Left renal pelvis (tissue), 4 donors: ENCODE data around the gene EMP3. TPM values are rescaled to one million over a fixed set of nuclear protein-coding genes. Genes with fewer than 3 reads are reported as not detected.
"Not testable (repeated sequence)": the region's sequence is repeated elsewhere in the genome, so short reads cannot be mapped to it uniquely, and the experiment has no call there.

Experiments used
- DNase-seq, 4 donors: peaks; one replicate each; pipeline ENCODE4 v3.0.0-alpha.2; 2013; ENCODE audit warnings: low read depth in 4 of 4, low spot score in 3 of 4
- polyA plus RNA-seq, 4 donors: library from polyadenylated mRNA; unstranded; fragments of 120-200 nt; gene quantifications; one replicate each; pipeline ENCODE4 v1.2.1, GENCODE V29; 2013; ENCODE audit not compliant: insufficient read length in 4 of 4

The EMP3 gene
- polyA plus RNA-seq, 4 donors, result 68.5 to 190 (median 82.6) TPM

DNA sequence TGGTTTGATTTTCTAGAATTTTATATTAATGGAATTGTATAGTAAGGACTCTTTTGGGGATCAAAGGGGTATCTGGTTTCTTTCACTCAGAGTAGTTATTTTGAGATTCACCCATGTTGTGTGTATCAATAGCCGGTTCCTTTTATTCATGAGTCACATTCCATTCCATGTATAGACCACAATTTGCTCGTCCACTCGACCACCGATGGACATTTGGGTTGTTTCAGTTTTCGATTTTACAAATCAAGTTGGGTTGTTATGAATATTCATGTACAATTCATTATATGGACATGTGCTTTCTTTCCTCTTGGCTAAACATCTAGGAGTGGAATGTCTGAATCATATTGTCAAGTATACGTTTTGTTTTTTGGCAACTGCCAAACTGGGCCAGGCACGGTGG is 9.6 kb upstream of the EMP3 start:
- no peak for DNase-seq

DNA sequence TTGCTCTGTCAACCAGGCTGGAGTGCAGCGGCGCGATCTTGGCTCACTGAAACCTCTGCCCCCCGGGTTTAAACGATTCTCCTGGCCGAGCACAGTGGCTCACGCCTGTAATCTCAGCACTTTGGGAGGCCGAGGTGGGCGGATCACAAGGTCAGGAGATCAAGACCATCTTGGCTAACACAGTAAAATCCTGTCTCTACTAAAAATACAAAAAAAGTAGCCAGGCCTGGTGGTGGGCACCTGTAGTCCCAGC is 7.7 kb upstream of the EMP3 start:
- not testable (repeated sequence) for DNase-seq

DNA sequence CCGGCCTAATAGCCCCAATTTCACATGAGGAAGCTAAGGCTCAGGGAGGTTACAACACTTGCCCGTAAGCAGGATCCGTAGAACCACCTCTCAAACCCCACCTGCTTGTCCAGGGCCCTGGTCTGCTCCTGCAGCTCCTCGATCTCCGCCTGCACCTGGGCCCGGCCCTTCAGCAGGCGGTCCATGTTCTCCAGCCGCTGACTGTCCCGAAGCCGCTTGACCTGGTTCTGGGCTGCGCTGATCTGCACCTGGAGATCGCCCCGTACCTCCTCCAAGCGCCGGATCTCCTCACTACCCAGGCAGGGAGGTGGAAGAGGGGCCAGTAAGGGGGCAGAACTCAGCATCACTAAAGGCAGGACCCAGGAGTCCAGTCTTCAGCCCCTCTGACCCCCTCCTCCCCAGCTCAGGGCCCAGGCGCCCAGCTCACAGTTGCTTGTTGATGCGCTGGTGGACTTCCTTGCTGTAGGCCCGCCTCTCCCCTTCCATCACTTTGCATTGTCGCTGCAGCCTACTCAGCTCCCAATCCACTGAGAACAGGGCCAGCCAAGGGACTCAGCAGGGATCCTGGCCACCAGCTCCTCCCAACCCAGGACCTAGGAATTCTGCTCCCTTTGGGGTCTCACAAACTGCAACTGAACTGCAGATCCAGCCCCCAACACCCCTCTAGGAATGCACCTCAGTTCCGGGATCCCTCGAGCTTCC is 6.9 kb upstream of the EMP3 start:
- no peak for DNase-seq

DNA sequence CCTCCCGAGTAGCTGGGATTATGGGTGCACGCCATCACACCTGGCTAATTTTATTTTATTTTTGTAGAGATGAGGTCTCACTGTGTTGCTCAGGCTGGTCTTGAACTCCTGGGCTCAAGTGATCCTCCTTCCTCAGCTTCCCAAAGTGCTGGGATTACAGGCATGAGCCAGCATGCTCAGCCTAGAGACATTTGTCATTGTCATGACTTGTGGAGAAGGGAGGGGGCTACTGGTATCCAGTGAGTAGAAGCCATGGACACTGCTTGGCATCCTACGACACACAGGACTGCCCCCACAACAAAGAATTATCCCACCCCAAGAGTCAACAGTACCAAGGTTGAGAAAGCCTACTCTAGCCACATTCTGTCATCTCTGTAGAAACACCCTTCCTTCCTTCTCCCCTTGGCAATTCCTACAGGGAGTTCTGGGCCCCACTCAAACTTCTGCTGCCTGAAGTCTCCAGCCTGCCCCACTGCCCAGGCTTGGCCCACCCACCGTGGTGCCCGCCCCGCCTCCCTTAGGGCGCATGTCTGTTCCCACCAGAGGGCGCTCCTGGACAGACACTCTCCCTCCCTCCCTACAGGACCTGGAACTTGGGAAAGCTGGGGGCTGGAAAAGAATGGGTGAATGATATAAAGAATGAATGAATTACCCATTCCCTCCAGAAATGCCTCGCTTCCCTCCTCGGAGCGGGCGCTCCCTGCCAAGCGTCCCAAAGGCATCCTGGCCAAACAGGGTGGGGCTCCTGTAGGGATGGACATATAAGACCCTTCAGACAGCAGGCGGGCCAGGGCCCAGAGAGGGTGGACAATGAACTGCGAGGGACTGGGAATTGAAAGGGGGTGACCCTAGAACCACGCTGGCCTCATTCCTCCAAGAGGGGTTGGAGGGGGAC is 5.5 kb upstream of the EMP3 start:
- DNase-seq, result no peak

DNA sequence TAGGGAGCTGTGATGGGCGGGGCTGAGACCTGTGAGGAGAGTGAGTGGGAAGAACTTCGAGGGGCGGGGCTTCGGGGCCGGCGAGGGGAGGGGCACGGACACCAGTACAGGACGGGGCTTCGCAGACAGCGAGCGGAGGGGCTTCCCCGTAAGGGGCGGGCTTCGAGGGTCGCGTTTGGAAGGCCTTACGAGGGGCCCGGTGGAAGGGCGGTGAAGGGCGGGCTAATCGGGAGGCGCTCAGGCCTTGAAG is 4.1 kb upstream of the EMP3 start:
- peak in 3 of 4 donors; percentile 78 to 87 (median 86) for DNase-seq

DNA sequence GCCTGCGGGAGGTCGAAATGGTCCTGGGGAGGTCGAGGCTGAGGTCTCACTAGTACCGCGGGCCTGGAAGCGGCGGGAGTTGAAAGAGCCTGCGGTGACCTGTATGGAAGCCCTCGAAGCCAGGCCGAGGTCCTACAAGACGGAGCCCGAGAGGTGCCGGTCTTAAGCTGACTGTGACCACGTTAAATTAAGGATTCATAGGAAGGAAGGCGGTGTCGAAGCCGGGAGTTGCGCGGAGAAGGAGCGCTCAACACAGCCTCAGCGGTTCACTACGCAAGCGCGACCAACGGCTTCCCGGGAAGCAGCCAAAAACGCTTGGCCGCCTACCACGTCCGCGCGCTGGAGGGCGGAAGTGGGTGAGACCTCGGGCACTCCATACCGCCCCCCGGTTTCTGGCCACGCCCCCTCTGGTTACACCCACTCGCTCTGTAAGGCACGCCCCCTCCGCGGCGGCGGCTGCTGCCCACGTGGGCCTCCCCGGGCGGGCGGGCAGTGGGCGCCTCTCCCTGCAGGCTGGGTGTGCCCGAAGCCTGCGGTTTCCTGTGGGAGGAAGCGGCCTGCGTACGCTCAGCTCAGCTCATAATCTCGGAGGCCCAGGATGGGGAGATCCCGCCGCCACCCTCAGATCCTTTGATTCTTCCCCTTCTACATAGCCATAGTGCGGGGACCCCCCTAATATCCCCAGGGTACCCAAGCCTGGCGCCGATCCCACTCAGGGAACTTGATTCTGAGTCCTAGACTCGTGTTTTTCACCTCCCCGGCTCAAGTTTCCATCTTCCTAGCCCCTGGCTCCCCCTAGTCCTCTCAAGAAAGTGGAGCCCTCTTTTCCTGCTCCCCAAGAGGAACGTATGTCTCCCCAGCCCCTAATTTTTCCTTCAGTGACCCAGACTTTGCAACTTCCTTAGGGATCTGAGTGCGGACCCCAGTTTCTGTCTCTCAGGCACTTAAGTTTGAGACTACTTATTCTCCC is 3.4 kb upstream of the EMP3 start:
- DNase-seq, result peak; percentile 90 to 94 (median 92)

DNA sequence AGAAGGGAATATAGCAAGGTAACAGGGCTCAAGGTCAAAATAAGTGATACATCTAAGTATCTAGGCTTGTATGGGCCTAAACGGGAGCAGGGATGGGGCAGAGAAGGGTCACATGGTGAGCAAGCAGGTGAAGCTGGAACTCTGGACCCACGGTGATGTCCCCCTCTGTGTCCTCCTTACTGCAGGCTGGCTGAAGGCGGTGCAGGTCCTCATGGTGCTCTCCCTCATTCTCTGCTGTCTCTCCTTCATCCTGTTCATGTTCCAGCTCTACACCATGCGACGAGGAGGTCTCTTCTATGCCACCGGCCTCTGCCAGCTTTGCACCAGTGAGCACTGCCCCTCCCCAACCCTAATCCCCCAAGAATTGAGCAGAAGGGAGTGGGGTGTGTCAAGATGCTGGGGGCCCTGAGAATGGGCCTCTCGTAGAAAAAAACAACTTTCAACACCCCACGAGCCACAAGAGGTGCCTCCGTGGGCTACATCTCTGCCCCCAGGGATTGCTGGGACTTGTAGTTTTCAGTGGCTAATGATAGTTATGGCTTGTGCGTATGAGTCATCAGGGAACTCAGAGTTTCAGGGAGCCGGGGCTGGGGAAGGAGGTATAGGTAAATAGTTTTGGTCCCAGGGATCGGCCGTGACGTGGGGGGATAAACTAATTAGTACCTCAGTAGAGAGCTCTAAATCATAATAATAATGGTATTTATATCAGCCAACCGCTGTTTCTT is 4.0 kb downstream of the EMP3 start:
- DNase-seq, result no peak

DNA sequence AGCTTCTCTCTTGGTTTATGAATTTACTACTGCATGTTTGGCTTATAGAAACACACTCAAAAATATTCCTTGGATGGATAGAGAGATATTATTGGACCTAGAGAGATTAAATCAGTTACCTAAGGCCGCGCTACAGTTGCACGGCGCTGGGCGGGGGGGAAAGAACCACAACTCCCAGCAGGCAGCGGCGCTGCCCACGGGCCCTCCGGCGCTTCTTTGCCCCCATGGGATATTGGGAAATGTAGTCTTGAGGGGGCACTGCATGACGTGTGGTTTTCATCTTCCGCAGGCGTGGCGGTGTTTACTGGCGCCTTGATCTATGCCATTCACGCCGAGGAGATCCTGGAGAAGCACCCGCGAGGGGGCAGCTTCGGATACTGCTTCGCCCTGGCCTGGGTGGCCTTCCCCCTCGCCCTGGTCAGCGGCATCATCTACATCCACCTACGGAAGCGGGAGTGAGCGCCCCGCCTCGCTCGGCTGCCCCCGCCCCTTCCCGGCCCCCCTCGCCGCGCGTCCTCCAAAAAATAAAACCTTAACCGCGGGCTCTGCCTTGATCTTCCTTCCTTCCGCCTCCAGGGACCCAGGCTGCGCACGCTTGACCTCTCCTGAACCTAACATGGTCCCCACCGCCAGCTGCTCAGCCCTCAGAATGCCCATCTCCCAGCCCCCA is 4.8 kb downstream of the EMP3 start:
- DNase-seq, result peak in 2 of 4 donors; percentile 76 to 80

DNA sequence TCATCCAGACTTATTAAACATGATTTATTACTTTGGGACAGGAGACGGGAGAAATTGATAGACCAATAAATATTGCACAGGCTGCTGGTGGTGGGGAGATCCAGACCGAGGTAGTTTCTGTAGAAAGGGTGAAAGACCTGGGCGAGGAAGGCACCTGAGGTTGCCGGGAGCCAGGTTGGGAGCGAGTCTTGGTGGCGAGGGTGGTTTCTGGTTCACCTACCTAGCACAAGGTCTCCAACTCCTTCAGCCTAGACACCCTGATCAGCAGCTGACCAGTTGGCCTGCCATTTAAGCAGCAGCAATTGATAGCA is 7.0 kb downstream of the EMP3 start:
- DNase-seq, result no peak

DNA sequence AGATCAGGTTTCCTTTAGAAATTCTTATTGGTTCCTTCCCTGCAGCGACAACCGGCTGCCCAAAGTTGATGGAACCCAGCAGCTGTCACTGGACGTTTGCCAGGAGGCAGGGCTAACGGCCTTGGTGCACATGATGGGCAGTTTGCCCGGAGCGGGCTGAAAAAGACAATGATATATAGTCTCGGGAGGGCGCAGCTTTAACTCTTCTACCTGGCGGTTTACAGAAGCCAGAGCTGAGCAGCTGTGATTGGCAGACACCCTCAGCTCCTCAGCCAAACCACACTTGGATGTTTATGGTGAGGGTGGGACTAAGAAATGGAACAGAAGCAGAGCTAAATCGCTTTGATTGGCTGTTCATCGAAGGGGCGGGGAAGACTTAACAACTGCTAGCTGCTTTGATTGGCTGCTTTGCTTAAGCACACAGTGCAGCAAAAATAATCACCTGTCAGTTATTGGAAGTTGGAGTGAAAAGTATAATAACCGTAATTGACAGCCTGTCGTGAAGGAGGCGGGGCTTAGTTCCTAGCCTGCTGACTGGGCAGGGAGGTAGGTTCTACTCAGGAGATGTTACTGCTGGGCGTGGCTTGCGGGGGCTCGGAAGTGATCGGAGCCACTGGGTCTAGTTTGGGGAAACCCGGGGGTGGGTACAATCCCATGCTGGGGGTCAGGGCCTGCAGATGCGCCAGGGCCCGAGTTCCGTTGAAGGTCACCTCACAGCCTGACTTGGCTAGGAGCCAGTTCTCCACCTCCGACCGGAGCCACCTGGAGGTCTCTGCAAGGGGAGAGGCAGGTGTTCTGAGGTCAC is 7.5 kb downstream of the EMP3 start:
- DNase-seq, result peak; percentile 87 to 96 (median 90)

DNA sequence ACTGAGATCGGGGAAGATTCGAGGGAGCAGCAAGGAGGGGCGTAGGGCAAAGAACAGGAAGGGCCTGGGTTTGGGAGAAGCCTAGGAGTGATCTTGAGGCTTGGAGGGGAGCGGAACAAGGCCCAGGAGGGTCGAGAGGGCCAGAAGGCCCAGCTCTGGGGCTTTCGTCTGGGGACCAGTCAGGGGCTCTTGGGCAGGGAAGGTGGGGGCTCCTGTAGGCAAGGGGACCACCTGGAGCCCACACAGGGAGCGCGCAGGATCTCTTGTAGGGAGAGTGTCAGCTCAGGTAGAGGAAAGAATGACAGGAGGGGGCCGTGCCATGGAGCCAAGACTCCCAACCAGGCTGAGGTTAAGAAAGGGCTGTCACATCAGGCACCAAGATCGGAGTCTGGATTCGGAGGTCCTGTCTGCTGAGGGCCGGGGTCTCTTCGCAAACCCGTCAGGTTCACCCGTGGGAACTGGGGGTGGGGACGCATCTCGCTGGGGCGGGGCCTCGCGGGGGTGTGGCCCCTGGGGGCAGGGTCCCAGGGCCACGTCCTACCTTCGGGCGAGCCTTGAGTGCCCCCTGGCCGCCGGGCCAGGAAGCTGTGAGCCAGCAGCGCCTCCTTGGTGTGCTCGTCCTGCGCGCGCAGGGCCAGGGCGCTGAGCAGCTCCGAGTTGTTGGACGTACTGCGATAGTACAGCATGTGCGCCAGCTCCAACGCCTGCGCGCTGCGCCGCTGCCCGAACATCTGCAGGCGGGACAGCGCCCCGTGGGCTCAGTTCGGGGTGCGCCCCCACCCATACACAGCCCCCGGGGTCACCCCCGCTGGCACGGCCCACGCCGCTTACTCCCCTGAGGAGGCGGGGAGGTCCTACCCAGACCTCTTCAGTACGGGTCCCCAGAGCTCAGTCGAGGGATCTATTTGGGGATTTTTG is 8.4 kb downstream of the EMP3 start:
- peak in 2 of 4 donors; percentile 72 to 74 for DNase-seq

DNA sequence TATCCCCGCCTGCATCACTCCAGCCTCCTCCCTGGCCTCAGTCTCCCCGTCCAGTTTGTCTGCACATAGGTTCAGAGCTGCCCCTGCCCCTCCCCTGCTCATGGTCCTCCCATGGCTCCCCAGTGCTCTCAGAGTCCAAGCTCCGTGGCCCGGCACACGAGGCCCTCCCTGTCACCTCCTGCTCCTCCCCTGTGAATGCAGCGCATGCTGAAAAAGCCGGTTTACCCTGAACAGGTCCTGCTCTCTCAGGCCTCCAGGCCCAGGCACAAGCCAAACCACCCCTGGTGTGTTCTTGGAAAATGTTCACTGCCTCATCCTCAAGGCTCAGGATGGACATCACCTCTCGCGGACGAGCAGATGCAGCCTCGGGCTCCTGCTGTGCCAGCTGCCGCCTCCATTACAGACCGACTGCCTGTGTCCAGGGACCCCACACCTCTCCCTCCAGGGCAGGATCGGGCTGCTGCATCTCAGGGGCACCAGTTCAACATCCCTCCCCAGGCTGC is 13.0 kb downstream of the EMP3 start:
- DNase-seq, result no peak

DNA sequence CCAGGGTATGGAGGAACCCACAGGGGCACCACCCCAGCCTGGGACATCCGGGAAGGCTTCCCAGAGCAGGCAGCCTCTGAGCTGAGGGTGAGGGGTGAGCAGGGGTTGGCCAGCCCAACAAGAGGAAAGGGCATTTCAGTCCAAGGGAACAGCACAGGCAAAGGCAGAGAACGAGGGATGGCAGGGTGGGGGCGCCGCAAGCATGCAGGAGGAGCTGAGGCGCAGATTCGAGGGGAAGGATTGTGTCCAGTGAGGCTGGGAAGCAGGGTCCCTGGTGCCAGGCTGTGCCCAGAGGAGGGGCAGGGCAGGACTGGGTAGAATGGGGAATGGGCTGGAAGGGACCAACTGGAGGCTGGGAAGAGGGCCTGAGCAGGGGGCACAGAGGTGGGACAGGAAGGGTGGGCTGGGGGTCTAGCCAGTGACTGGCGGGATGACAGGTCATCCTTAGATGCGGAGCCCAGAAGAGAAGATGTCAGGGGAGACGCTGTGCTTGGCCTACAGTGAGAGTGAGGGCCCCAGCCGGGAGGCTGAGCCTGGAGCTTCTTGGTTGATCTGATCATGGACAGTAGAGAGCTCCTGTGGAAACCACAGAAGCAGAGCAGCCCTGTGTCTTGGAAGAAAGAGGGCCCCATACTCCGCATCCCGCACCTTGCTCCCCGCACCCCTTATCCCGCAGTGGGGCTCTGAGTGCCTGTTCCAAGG is 13.6 kb downstream of the EMP3 start:
- DNase-seq, result no peak

DNA sequence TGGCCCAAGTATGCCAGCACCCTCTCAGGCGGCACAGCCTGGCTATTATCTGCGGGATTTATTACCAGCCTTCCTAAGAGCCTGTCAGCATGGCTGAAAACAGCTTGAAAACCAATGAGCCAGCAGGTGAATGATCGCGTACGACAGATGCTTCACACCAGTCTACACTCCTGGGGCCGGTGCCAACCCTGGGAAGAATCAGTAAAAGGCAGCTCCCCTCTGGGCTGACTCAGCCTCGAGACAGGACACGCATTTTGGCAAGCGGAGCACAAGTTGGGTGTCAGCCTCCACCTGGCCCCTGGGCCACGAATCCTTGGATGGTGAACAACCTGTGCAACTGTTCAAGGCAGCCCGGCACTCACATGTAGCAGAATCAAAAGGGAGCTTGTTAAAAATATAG is 15.6 kb downstream of the EMP3 start:
- DNase-seq, result no peak

DNA sequence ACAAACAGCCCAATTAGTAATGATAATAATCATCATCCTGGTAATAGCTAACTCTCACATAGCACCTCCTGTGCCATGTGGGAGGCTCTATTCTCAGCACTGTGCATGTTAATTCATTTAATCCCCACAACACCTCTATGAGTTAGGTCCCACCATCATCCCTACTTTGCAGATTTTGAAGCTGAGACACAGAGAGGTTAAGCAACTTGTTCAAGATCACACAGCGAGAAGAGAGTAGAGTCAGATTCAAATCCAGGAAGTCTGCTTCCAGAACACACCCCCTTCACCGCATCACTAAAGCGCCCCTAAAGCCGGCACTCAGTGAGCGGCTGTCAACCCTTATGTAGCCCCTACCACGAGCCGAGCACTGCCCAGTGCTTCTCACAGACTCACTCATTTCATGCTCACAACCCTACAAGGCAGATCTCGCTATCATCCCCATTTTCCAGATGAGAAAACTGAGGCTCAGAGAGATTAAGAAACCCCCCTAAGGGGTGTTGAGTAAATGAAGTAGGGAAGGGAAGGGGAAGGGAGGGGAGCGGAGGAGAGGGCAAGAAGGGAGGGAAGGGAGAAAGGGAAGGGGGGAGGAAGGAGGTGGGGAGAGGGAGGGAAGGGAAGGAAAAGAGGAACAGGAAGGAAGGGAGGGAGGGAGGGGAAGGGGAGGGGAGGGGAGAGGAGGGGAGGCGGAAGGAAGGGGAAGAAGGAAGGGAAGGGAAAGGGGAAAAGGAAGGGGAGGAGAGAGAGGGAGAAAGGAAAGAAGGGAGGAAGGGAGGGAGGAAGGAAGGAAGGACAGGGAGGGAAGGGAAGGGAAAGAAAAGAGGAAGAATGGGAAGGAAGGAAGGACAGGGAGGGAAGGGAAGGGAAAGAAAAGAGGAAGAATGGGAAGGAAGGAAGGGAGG is 16.4 kb downstream of the EMP3 start:
- no peak for DNase-seq

DNA sequence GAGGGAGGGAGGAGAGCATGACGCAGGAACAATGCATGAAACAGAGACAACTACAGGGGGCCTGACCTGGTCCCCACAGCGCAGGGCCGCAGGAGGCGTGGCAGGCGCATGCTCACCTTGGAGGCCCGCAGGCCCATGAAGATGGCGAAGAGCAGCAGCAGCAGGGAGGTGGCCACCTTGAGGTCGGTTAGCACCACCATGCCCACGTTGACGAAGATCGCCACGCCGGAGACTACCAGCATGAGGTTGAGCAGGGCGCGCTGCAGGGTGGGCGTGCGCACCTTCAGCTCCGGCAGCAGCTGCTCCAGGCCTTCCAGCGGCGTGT is 17.0 kb downstream of the EMP3 start:
- no peak for DNase-seq
